Measurements from ENCODE around the gene GALM. TPM values are rescaled to one million over a fixed set of nuclear protein-coding genes. Genes with fewer than 3 reads are reported as not detected.

Gene GALM
- total and polyA plus RNA-seq, 2 of the 13 experiments (the other 11 are each of a cell fraction or from before 2014, with no cell fraction given), result 65.5 to 90.0 TPM

- TF ChIP-seq ZNF558 (CRISPR knock-in tag; IDR thresholded peaks at IDR 0.05; ENCODE audit: borderline replicate concordance) (no peak), ZSCAN31 (CRISPR knock-in tag; IDR thresholded peaks at IDR 0.05; ENCODE audit: low read depth) (no peak), ZMAT3 (CRISPR knock-in tag; conservative IDR thresholded peaks at IDR 0.05) (no peak), IKZF5 (CRISPR knock-in tag; IDR thresholded peaks at IDR 0.05) (peak; percentile 45; the same call in 1 of the 2 replicates), CEBPB (IDR thresholded peaks at IDR 0.05; ENCODE audit: borderline replicate concordance, low read depth, low read length) (no peak), GPBP1L1 (CRISPR knock-in tag; IDR thresholded peaks at IDR 0.05) (no peak), ZNF468 (CRISPR knock-in tag; IDR thresholded peaks at IDR 0.05) (no peak), MXI1 (IDR thresholded peaks at IDR 0.05; ENCODE audit: borderline replicate concordance, low read depth, low read length) (peak; percentile 59; the same call in 2 of the 3 replicates), SNAI1 (CRISPR knock-in tag; IDR thresholded peaks at IDR 0.05; ENCODE audit: borderline replicate concordance) (no peak), SOX6 (IDR thresholded peaks at IDR 0.05) (no peak), SOX6 (CRISPR knock-in tag; IDR thresholded peaks at IDR 0.05) (peak; percentile 63), ZNF674 (CRISPR knock-in tag; IDR thresholded peaks at IDR 0.05; ENCODE audit: low read depth) (no peak), PHF21A (CRISPR knock-in tag; IDR thresholded peaks at IDR 0.05) (no peak), ASH2L (IDR thresholded peaks at IDR 0.05; ENCODE audit: insufficient read length, low read depth, low read length) (peak; percentile 35), RXRB (CRISPR knock-in tag; IDR thresholded peaks at IDR 0.05; ENCODE audit: borderline replicate concordance) (0 out of 2 replicates have a peak, but pooled peaks have one; percentile 40), SMARCC2 (IDR thresholded peaks at IDR 0.05) (no peak), SOX5 (CRISPR knock-in tag; IDR thresholded peaks at IDR 0.05; ENCODE audit: borderline replicate concordance) (peak; percentile 62), ZNF367 (CRISPR knock-in tag; IDR thresholded peaks at IDR 0.05; ENCODE audit: borderline replicate concordance) (no peak), NFYB (CRISPR knock-in tag; IDR thresholded peaks at IDR 0.05) (no peak), HDAC1 (CRISPR knock-in tag; IDR thresholded peaks at IDR 0.05) (no peak), CREB1 (IDR thresholded peaks at IDR 0.05) (no peak), CREB1 (CRISPR knock-in tag; IDR thresholded peaks at IDR 0.05) (no peak), ZNF784 (CRISPR knock-in tag; IDR thresholded peaks at IDR 0.05; ENCODE audit: borderline replicate concordance) (no peak), HNF4A (CRISPR knock-in tag; IDR thresholded peaks at IDR 0.05) (peak; percentile 47), ZNF136 (CRISPR knock-in tag; IDR thresholded peaks at IDR 0.05; ENCODE audit: low read depth) (no peak), SALL1 (CRISPR knock-in tag; IDR thresholded peaks at IDR 0.05) (peak; percentile 30; the same call in 1 of the 2 replicates), ARID3A (IDR thresholded peaks at IDR 0.05; ENCODE audit: low read depth, low read length) (peak; percentile 76), KAT8 (CRISPR knock-in tag; IDR thresholded peaks at IDR 0.05) (no peak)
These were observed 45.5 kb upstream of the GALM start (continued) for GRCh38 chr2:38620282-38620977.

All from HepG2 (cell line).